Transverse colon (tissue), 3 donors: ENCODE results near the gene BMPR2.

Experiments
- EP300 ChIP-seq: sonication (generic); formaldehyde crosslinking; IDR thresholded peaks from one replicate; pipeline ENCODE4 v1.6.1; 2017; ENCODE audit warnings: antibody characterized with exemption, low read depth
- TF ChIP-seq, protein P1 (sequence below), 5 experiments: fragments of 200-600 bp in 3 of 5; fragments of 450-650 bp in 2 of 5; sonication (generic) in 3 of 5; IDR thresholded peaks; 1 replicate in 2 of 5; 2 replicates in 3 of 5; pipeline ENCODE4 v1.5.1; 2016 to 2017; ENCODE audit warnings: antibody characterized with exemption in 5 of 5, inconsistent platforms in 3 of 5, mild to moderate bottlenecking in 2 of 5, moderate library complexity in 1 of 5

DNA sequence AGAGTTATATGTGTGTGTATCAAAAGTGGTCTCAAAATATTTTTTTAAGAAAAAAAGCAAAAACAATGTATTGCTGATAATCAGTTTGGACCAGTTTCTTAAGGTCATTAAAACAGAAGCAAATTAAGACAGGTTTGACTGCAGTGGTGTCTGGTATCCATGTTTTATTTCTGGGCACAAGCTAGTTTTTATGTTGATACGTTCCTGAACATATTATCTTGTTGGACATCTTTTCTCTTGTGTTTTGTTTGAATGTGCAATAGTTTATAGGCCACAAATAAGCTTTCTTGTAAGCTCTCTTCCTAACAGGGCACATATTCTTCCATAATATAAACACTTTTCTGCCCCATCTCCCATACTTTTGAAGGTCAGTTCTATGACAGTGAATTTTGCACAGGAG lies 184.1 kb downstream of the BMPR2 start:
- TF ChIP-seq EP300, result no peak
- TF ChIP-seq, protein P1, sequence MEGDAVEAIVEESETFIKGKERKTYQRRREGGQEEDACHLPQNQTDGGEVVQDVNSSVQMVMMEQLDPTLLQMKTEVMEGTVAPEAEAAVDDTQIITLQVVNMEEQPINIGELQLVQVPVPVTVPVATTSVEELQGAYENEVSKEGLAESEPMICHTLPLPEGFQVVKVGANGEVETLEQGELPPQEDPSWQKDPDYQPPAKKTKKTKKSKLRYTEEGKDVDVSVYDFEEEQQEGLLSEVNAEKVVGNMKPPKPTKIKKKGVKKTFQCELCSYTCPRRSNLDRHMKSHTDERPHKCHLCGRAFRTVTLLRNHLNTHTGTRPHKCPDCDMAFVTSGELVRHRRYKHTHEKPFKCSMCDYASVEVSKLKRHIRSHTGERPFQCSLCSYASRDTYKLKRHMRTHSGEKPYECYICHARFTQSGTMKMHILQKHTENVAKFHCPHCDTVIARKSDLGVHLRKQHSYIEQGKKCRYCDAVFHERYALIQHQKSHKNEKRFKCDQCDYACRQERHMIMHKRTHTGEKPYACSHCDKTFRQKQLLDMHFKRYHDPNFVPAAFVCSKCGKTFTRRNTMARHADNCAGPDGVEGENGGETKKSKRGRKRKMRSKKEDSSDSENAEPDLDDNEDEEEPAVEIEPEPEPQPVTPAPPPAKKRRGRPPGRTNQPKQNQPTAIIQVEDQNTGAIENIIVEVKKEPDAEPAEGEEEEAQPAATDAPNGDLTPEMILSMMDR (IDR thresholded peaks at IDR 0.05), result no peak
